CD1c-positive myeloid dendritic cell (primary cell): ENCODE data around the gene TNK2.
A peak's percentile ranks its signal among the peaks of the same experiment; 100 is the strongest.
"Not testable (repeated sequence)": the region's sequence is repeated elsewhere in the genome, so short reads cannot be mapped to it uniquely, and the experiment has no call there.

ENCODE experiments used
- DNase-seq: peaks from one replicate; pipeline ENCODE4 v3.0.0-alpha.2; 2016; ENCODE audit errors: extremely low spot score

The TNK2 gene

DNA sequence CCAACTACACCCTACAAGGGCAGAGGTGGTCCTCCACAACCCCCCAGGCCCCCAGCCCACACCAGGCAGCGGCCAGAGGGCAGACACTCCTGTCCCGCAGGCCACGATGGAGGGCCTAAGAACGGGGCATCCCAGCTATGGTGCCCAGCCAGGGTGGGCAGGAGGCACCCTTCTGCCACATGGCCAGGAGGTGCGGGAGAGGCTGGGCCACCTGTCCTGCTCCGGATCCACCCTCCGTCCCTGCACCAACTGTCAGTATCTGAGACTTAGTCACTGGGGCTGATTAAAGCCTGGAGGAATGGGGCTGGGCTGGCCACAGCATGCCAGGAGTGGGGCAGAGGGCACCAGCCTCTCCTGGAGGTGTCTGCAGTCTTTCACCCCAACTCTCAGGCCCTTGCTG, 37.9 kb downstream of the TNK2 start:
- DNase-seq, result no peak

GRCh38 chr3:195869413-195870001, 38.8 kb downstream of the TNK2 start:
- no peak for DNase-seq

DNA sequence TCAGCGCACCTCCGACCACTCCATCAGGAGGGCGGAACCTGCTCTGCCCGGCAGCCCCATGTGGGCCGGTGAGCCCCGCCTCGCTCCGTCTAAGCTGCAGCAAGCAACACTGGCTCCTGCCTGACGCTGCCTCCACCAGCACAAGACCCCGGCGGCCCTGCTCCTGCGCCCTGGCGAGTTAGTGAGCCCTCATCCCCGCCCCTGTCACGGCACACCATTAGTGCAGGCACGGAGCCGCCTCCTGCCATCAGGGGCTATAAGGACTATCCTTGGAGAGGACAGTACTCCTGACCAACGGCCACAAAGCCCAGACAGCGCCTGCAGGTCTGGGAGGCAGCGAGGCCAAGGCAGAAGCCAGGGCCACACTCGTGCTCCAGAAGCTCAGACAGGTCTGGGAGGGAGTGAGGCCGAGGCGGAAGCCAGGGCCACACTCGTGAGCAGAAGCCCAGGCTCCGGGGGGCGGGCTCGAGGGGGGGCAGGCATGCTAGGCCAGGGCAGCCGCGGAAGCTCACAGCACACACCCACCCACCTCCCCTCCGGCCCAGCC, 39.4 kb downstream of the TNK2 start:
- no peak for DNase-seq

GRCh38 chr3:195868336-195868865, 40.0 kb downstream of the TNK2 start:
- no peak for DNase-seq

DNA sequence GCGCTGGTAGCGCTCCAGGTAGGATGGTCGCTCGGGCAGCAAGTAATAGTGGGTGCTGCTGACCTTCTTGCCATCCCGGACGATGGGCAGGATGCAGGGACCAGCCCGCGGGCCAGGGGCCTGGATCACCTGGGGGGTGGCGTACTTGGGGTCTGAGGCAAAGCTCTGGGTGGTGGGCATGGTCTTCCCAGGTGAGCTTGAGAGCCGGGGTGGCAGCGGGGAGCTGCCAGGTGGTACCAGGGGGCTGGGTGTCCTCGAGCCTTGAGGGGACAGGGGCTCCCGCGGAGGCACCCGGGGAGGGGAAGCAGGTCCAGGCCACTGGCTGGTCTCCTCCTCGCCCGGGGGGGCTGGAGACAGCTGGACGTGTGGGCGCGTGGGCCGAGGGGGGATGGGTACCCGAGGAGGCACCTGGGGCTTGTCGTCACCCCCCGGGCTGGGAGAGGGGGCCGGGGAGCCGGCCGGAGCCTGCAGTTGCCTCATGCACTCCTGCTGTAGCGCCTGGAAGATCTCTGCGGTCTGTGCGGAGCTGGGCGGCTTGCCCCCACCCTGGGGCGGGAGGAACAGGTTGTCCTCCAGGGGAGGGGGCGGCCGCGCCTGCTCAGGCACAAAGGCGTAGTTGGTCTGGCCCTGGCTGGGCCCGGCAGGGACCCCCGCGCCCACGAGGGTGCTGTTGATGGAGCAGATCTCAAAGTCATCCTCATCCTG, 40.6 kb downstream of the TNK2 start:
- no peak for DNase-seq

DNA sequence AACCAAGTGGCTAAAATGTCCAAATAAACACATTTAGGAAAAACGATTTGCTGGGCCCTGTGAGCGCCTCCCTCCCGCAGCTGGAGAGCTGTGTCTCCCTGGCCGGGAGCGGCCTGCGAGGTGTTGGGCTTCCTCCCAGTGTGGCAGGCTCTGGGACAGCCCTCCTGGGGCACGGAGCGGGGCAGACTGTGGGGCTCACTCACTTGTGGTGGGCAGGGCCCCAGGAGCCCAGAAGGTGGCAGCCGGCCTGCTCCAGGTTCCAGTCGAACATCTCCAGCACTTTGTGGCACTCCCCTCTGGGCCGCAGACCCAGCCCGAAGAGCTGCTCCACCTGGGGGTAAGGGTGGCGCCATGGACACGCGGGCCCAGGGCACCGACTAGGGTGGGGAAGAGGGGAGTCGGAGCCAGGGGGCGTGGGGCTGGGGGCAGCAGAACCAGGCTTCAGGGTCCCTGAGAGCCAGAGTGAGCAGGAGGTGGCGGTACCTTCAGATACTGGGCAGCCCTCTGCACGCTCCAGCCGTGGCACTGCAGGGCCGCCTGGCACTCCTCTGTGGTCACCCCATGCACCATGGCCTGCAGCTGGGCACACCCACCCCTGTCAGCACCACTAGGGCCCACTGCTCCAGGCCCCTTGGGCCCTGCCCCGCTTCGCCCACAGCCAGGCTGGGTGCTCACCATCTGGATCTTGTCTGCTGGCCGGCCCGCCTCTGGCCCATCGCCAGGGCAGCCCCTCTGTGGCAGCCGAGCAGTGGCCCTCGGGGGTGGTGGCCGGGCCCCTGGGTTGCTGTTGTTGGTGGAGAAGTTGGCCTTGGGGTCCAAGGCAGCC, 41.5 kb downstream of the TNK2 start:
- no peak for DNase-seq

DNA sequence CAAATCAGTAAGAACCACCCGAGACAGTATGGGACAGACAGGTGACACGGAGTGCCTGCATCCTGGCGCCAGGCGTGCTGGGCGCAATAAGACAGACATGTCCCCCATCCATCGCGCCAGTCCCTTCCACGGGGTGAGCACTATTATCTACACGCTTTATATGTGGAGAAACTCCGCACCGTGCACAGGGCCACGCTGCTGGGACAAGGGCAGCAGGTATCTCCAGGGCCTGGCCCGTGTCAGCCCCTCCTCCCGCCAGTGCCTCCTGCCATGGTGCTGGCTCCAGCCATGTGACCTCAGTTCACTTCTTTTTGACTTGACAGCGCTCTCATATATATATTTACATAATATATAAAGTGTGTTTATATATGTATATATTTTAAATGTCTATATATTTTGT, 42.6 kb downstream of the TNK2 start:
- no peak for DNase-seq

GRCh38 chr3:195863121-195864061, 45.0 kb downstream of the TNK2 start:
- DNase-seq, result peak; percentile 69

- not testable (repeated sequence) for DNase-seq
Measured at GRCh38 chr3:195862318-195862717, 46.0 kb downstream of the TNK2 start.

GRCh38 chr3:195860456-195860855, 47.9 kb downstream of the TNK2 start:
- no peak for DNase-seq

- DNase-seq, result no peak
Measured at GRCh38 chr3:195859846-195860411, 48.4 kb downstream of the TNK2 start.

GRCh38 chr3:195859061-195859845, 49.1 kb downstream of the TNK2 start:
- peak; percentile 83 for DNase-seq

DNA sequence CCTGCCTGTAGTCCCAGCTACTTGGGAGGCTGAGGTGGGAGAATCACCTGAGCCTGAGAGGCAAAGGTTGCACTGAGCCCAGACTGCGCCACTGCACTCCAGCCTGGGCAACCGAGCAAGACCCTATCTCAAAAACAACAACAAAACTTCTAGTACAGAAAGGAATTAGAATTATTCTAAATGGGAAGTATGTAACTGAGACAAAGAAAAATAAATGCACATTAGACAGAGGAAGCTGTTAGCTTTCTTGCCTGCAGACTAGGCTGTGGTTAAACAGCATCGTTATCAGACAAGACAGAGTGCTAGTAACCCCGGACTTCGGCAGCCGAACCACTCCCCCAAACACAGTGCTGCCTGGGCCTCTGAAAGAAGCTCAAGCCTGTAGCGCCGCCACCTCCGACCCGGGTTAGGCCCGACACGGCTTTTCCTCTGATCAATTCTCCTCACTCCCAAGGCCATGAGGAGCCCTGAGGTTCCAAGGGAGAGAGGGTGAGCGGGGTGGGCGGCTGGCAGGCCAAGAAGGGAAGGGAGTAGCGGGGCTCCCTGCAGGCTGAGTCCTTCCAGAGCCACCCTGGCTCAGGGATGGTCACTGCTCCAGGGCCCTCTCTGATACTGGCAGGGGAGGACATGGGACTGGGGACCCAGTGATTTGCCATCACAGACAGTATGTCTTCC, 51.8 kb downstream of the TNK2 start:
- DNase-seq, result no peak

- no peak for DNase-seq
Measured at GRCh38 chr3:195855471-195856409, 52.6 kb downstream of the TNK2 start.

- no peak for DNase-seq
Measured at GRCh38 chr3:195854628-195855294, 53.6 kb downstream of the TNK2 start.

GRCh38 chr3:195853996-195854395, 54.4 kb downstream of the TNK2 start:
- no peak for DNase-seq

DNA sequence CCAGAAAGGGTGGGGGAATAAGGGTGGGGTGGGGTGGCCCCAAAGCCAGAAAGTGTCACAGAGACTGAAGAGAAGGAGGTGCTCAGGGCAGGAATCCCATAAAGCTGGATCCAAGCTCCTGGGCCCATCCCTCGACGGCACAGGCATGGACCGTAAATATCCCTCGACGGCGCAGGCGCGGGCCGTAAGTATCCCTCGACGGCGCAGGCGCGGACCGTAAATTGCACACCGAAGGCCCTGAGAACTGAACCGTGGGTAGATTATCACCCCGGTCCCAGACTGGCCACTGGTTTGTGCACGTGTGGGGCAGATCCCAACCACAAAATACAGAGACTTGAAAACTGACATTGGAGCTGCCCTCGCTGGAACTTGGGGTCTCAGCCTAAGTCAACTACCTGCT, 55.3 kb downstream of the TNK2 start:
- DNase-seq, result no peak
